HG02642 (cell line): ENCODE data around the gene ATXN7L1.

Experiments used
- ATAC-seq: cut with Tn5 transposase; IDR thresholded peaks from one replicate; pipeline ENCODE4 v1.9.1; 2021; ENCODE audit warnings: mild to moderate bottlenecking; ENCODE audit not compliant: unreplicated experiment, poor library complexity

Gene ATXN7L1, protein sequence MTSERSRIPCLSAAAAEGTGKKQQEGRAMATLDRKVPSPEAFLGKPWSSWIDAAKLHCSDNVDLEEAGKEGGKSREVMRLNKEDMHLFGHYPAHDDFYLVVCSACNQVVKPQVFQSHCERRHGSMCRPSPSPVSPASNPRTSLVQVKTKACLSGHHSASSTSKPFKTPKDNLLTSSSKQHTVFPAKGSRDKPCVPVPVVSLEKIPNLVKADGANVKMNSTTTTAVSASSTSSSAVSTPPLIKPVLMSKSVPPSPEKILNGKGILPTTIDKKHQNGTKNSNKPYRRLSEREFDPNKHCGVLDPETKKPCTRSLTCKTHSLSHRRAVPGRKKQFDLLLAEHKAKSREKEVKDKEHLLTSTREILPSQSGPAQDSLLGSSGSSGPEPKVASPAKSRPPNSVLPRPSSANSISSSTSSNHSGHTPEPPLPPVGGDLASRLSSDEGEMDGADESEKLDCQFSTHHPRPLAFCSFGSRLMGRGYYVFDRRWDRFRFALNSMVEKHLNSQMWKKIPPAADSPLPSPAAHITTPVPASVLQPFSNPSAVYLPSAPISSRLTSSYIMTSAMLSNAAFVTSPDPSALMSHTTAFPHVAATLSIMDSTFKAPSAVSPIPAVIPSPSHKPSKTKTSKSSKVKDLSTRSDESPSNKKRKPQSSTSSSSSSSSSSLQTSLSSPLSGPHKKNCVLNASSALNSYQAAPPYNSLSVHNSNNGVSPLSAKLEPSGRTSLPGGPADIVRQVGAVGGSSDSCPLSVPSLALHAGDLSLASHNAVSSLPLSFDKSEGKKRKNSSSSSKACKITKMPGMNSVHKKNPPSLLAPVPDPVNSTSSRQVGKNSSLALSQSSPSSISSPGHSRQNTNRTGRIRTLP

DNA sequence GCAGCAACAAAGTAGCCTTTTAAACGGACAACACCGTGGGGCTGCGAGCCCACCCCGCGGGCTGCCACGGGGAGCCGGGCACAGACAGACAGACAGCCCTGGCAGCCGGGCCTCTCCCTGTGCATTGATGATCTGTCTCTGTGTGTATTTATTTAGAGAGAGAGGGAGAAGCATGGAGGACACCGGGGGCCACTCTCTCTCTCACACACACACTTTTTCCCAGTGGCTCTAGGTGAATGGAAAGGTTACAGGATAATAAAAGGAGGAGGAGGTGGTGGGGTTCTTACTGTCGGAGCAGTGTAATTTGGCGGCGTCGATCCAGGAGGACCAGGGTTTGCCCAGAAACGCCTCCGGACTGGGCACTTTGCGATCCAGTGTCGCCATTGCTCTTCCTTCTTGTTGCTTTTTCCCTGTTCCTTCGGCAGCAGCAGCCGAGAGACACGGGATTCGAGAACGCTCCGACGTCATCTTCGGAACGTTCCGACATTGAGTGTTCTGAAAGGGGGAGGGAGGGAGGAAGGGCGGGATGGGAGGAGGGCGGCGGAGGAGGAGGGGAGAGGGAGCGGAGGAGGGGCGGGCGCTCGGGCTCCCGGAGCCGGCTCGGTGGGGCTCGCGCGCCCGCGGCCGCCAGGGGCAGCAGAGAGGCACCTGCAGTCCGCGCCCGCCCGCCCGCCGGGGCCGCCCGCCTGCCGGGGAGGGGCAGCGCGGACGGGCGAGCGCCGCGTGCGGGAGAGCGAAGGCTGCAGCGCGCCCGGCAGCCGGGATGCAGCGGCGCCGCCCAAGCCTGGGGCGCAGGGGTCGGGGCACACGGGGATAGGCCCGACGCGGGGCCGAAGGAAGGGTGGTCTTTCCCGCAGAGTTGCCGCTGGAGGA is at the start of gene ATXN7L1:
TSS of gene ATXN7L1 (minus strand) at position 509 of the 873 bp plus-strand sequence. CDS start at position 468, 41 bp downstream.
- peak; percentile 95 for ATAC-seq

DNA sequence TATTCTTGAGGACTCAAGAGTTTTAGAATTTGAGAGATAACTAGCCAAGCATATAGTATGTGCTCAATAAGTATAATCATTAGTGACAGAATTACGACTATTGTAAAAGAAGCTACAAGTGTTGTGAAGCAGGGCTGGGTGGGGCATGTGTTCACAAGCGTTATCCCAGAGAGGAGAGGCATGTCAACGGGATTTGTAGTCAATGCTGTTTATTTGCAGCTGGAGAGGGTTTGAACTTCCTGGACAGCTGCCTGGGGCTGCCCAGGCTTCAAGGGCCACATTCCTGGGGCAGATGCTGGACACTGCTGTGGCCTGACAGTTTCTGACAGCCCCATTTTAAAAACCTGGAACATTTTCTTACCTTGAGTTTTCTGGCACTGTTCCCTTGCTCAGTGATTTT is 49.7 kb upstream of the ATXN7L1 start:
- ATAC-seq = no peak

DNA sequence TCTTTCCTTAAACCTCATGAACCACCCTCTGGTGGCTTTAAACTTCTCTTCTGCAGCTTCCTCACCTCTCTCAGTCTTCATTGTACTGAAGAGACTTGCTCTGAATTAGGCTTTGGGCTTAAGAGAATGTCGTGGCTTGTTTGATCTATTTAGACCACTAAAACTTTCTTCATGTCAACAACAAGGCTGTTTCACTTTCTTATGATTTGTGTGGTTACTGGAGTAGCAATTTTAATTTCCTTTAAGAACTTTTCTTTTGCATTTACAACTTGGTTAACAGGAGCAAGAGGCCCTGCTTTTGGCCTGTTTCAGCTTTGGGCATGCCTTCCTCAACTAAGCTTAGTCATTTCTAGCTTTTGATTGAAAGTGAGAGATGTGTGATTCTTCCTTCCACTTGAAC is 48.5 kb upstream of the ATXN7L1 start:
- ATAC-seq = no peak

- ATAC-seq = no peak
Observed at GRCh38 chr7:105920766-105921165, 44.4 kb upstream of the ATXN7L1 start.

- ATAC-seq = no peak
Observed at GRCh38 chr7:105917659-105918058, 41.3 kb upstream of the ATXN7L1 start.

DNA sequence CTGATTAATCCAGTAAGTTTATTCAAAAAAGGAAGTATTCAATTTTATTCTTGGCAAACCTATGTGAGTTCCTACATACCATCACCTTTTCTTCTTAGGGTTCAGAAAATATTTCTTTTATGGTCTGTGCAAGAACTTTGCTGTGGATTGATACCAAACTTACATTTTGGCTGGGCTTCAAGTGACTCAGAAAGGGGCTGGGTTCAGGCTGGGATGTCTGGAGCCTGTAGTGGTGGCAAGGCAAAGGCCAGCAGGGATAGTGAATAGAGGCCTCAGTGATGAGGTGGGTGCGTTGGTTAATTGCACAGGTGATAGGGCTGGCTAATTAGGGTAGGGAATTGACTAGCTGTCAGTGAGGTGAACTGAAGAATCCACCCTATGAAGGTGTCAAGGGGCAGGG is 40.2 kb upstream of the ATXN7L1 start:
- ATAC-seq = no peak

- no peak for ATAC-seq
Observed at GRCh38 chr7:105913947-105914346, 37.5 kb upstream of the ATXN7L1 start.

GRCh38 chr7:105911961-105912575 is 35.7 kb upstream of the ATXN7L1 start:
- ATAC-seq = no peak

DNA sequence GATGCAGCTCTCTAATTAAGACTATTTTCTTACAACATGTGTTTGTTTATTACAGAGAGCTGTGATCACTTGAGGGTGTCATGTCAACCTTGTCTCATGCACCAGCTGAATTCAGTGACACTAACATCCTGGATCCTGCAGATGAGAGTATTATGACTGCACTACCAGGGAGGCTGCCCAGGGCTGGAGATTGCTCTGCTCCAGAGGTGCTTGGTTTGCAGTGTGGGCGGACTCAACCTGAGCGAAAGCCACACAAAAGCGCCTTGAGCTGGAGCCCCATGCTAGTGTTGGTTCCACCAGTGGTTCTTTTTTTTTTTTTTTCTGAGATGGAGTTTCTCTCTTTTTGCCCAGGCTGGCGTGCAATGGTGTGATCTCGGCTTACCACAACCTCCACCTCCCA is 33.8 kb upstream of the ATXN7L1 start:
- no peak for ATAC-seq

DNA sequence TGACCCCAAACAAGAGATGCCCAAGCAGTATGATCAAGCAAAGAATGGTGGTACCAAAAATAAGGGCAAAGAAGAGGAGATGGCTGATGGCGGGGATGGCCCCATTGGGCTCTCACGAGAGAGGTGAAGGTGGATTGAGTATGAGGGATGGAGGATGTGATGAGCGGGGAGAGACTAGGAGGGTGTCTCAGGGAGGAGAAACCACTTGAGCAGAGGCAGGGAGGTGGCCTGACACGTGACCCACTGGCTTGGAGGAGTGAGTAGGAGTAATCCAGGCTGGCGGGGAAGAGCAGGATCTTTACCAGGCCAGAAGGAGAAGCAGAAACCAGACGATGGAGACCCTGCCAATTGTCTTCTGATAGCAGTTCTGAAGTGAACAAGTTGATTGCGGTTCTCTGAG is 33.3 kb upstream of the ATXN7L1 start:
- ATAC-seq = no peak

- no peak for ATAC-seq
Observed at GRCh38 chr7:105907129-105907846, 30.9 kb upstream of the ATXN7L1 start.

DNA sequence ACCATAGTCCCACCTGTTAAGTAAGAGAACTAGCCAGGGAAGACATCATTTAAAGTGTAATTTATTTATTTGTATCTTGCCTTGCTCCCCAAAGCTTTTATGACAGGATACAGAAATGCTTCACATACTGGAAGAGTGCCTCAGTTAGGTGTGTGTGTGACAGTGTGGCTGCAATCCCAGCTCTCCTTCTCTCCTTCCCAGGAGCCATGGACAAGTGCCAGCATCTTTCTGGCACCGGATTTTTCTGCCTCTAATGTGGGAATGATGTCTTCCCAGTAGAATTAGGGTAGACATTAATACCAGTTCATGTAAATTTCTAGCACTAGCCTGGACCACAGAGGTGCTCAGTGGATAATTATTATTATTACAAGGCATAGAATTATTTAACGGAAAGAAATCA is 30.3 kb upstream of the ATXN7L1 start:
- ATAC-seq = no peak

- ATAC-seq = no peak
Observed at GRCh38 chr7:105905910-105906568, 29.6 kb upstream of the ATXN7L1 start.

DNA sequence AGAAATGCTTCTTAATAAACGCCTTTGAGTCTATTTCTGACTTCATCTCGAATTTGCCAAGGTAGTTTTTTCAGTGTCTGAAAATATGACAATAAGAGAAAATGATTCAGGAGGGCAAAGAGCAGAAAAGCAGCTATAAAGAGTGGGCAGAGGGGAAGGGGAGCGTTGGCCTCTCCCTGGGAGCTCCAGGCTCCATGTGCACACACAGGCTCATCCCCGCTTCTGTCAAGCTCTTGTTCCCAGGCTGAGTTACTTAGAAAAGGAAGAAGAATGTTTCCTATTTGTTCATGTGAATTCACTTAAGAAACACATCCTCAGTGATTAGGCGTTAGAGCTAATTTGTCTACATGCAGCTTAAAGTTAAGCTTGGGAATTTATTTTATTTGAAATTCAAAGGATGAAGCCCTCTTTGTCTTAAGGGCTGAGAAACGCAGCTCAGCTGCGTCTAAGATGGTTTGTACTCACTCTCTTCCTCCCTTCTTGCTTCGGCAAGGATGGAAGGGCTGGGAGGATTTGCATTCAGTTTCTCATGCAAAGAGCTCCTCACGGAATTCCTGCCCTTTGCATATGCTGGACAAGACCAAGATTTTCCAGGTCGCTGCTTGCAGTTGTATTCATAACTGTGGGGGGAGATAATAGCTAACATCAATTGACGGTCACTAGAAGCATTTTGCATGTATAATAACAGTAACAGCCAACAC is 29.0 kb upstream of the ATXN7L1 start:
- ATAC-seq = no peak

DNA sequence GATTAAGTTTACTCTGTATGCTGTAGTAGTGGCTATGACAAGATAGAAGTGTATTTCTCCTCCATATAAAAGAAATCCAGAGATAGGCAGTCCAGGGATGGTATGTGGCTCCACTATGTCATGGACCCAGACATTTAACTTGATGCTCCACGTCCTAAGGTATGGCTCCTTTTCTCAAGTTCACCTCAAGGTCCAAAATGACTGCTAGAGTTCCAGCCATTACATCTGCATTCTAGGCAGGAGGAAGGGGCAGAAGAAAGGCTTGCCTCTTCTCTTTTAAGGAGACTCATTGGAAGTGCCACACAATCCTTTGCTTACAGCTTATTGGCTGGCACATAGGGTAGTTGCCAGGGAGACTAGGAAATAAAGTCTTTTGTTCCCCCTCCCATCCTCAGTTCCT is 27.7 kb upstream of the ATXN7L1 start:
- ATAC-seq = no peak

- no peak for ATAC-seq
Observed at GRCh38 chr7:105902325-105902911, 26.0 kb upstream of the ATXN7L1 start.

GRCh38 chr7:105897999-105898398 is 21.6 kb upstream of the ATXN7L1 start:
- no peak for ATAC-seq

DNA sequence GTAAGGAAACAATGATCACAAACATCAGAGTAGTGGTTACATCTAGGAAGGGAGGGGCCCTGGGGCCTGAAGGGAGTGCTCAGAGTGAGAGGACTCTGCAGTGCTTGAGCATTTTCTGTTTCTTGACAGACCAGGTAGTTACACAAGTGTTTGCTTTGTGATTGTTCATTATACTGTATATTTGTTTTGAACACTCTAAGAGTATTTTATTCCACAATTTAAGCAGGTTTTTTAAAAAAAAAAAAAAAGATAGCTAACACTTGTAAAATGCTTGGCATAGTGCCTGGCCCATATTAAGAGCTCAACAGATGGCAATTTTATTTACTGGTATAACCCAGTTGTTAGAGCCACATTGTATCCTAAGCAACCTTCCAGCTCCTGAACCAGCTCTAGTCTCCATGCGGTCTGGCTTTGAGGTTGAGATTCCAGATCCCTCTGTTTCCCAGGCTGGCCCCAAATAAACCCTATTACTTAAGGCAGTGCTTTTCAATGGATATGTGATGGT is 20.1 kb upstream of the ATXN7L1 start:
- ATAC-seq = no peak
